Hepatocyte (in vitro differentiated cells): Measurements from ENCODE around the gene KIF2B. TPM values are rescaled to one million over a fixed set of nuclear protein-coding genes. Genes with fewer than 3 reads are reported as not detected.

Experiments
- DNase-seq: peaks from one replicate; pipeline ENCODE4 v3.0.0-alpha.2; 2016; ENCODE audit warnings: low spot score
- H2AFZ ChIP-seq: fragments of 200-600 bp; sonication (generic); 2 replicates; pipeline ENCODE4 v1.6.0; 2016; ENCODE audit warnings: antibody characterized with exemption, mild to moderate bottlenecking
- H3K27ac ChIP-seq: fragments of 200-600 bp; sonication (generic); 2 replicates; pipeline ENCODE4 v1.5.1; 2016; ENCODE audit warnings: mild to moderate bottlenecking
- H3K27me3 ChIP-seq: fragments of 200-600 bp; sonication (generic); 2 replicates; pipeline ENCODE4 v1.6.1; 2016
- H3K36me3 ChIP-seq: fragments of 200-600 bp; sonication (generic); replicated peaks from 2 replicates; pipeline ENCODE4 v1.5.1; 2016; ENCODE audit warnings: low read depth; ENCODE audit not compliant: insufficient read depth
- H3K4me1 ChIP-seq: fragments of 200-600 bp; sonication (generic); 2 replicates; pipeline ENCODE4 v1.5.1; 2016; ENCODE audit warnings: mild to moderate bottlenecking, moderate library complexity; ENCODE audit not compliant: insufficient read depth
- H3K4me2 ChIP-seq: fragments of 200-600 bp; sonication (generic); 2 replicates; pipeline ENCODE4 v1.6.0; 2016
- H3K4me3 ChIP-seq: fragments of 200-600 bp; sonication (generic); 2 replicates; pipeline ENCODE4 v1.5.1; 2016; ENCODE audit warnings: mild to moderate bottlenecking
- H3K79me2 ChIP-seq: fragments of 200-600 bp; sonication (generic); 2 replicates; pipeline ENCODE4 v1.6.0; 2017; ENCODE audit warnings: mild to moderate bottlenecking
- H3K9me2 ChIP-seq: fragments of 200-600 bp; sonication (generic); replicated peaks from 2 replicates; pipeline ENCODE4 v1.6.0; 2017; ENCODE audit warnings: mild to moderate bottlenecking; ENCODE audit not compliant: insufficient read depth
- H3K9me3 ChIP-seq: fragments of 200-600 bp; sonication (generic); 2 replicates; pipeline ENCODE4 v1.5.1; 2016; ENCODE audit warnings: low read depth, mild to moderate bottlenecking
- H4K20me1 ChIP-seq: fragments of 200-600 bp; sonication (generic); 2 replicates; pipeline ENCODE4 v1.6.0; 2016; ENCODE audit warnings: mild to moderate bottlenecking; ENCODE audit not compliant: insufficient read depth, poor library complexity, severe bottlenecking
- EZH2 ChIP-seq: fragments of 200-600 bp; sonication (generic); IDR thresholded peaks from 2 replicates; pipeline ENCODE4 v1.6.1; 2016; ENCODE audit warnings: antibody characterized with exemption, mild to moderate bottlenecking, borderline replicate concordance
- EZH2phosphoT487 ChIP-seq: fragments of 200-600 bp; sonication (generic); IDR thresholded peaks from one replicate; pipeline ENCODE4 v1.6.1; 2018; ENCODE audit warnings: antibody characterized with exemption, mild to moderate bottlenecking, low read depth, moderate library complexity; ENCODE audit not compliant: unreplicated experiment, severe bottlenecking
- WGBS: methylation state at CpG from one replicate; pipeline ENCODE4 v1.1.6; 2016; ENCODE audit warnings: low lambda C conversion rate; ENCODE audit errors: missing lambda C conversion rate; 5-methylcytosine and 5-hydroxymethylcytosine counted together
- polyA plus RNA-seq: library from polyadenylated mRNA; unstranded; fragments of >200 nt; fragmentation: Nextera tagmentation; extraction: Ambion mirVana; gene quantifications from 2 replicates; pipeline ENCODE4 v1.2.1, GENCODE V29; 2016
- total RNA-seq: library from RNA; depleted of rRNA; stranded (reverse); fragments of >200 nt; gene quantifications from 2 replicates; pipeline ENCODE4 v1.2.3, GENCODE V29; 2014
- TF ChIP-seq, protein P1 (sequence below): fragments of 200-600 bp; sonication (generic); IDR thresholded peaks from 2 replicates; pipeline ENCODE4 v1.5.1; 2016; ENCODE audit warnings: antibody characterized with exemption, mild to moderate bottlenecking; ENCODE audit not compliant: poor library complexity

Gene KIF2B, protein sequence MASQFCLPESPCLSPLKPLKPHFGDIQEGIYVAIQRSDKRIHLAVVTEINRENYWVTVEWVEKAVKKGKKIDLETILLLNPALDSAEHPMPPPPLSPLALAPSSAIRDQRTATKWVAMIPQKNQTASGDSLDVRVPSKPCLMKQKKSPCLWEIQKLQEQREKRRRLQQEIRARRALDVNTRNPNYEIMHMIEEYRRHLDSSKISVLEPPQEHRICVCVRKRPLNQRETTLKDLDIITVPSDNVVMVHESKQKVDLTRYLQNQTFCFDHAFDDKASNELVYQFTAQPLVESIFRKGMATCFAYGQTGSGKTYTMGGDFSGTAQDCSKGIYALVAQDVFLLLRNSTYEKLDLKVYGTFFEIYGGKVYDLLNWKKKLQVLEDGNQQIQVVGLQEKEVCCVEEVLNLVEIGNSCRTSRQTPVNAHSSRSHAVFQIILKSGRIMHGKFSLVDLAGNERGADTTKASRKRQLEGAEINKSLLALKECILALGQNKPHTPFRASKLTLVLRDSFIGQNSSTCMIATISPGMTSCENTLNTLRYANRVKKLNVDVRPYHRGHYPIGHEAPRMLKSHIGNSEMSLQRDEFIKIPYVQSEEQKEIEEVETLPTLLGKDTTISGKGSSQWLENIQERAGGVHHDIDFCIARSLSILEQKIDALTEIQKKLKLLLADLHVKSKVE
- total RNA-seq (not detected in 2 replicates), polyA plus RNA-seq (not detected in 2 replicates)

DNA sequence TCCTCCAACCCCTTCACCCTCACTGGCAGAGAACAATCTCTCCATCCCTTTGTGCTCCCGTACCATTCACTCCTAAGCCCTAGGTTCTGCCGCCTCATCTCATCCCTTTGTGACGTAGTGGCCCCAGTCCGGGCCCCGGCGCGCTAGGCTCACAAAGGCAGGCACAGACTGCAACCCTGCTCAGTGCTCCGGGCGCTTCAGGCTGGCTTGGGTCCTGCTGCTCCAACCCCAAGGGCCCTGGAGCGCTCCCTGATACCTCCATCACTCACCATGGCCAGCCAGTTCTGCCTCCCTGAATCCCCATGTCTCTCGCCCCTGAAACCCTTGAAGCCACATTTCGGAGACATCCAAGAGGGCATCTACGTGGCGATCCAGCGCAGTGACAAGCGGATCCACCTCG, at the start of gene KIF2B:
TSS of gene KIF2B (plus strand) at position 164 of the 400 bp plus-strand sequence. CDS start at position 271, 107 bp downstream.
- 91% methylated on average over 17 of the region's 17 CpGs for WGBS
- TF ChIP-seq, protein P1, sequence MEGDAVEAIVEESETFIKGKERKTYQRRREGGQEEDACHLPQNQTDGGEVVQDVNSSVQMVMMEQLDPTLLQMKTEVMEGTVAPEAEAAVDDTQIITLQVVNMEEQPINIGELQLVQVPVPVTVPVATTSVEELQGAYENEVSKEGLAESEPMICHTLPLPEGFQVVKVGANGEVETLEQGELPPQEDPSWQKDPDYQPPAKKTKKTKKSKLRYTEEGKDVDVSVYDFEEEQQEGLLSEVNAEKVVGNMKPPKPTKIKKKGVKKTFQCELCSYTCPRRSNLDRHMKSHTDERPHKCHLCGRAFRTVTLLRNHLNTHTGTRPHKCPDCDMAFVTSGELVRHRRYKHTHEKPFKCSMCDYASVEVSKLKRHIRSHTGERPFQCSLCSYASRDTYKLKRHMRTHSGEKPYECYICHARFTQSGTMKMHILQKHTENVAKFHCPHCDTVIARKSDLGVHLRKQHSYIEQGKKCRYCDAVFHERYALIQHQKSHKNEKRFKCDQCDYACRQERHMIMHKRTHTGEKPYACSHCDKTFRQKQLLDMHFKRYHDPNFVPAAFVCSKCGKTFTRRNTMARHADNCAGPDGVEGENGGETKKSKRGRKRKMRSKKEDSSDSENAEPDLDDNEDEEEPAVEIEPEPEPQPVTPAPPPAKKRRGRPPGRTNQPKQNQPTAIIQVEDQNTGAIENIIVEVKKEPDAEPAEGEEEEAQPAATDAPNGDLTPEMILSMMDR = no peak
- TF ChIP-seq EZH2 (no peak), EZH2phosphoT487 (no peak)
- Histone ChIP-seq H3K4me3 (no peak within 1 kb of the TSS), H3K27ac (no peak within 1 kb of the TSS), H3K4me1 (no peaks in the 10 kb centered on the region), H3K9me2 (no peaks in the 10 kb centered on the region), H3K27me3 (no peaks in the 10 kb centered on the region), H4K20me1 (no peaks in the 10 kb centered on the region), H3K36me3 (no peaks in the 10 kb centered on the region), H3K4me2 (no peak within 1 kb of the TSS), H2AFZ (no peak within 1 kb of the TSS), H3K9me3 (no peaks in the 10 kb centered on the region), H3K79me2 (no peaks in the 10 kb centered on the region)
- DNase-seq = no peak

DNA sequence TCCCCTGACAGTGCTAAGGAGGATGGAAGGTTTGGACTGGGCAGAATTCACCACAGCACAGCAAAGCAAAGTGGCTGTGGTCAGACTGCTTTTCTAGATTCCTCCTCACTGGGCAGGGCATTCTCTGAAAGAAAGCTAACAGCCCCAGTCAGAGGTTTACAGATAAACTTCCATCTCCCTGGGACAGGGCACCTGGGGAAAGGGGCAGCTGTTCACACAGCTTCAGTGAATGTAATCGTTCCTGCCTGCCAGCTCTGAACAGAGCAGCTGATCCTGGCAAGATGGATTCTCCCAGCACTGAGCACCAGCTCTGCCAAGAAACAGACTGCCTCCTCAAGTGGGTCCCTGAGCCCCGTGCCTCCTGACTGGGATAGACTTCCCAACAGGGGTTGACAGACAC, 42.4 kb upstream of the KIF2B start:
- H2AFZ ChIP-seq = no peak overlapping the region
- no peak for DNase-seq
- H3K79me2 ChIP-seq = no peaks in the 10 kb centered on the region
- H3K4me2 ChIP-seq = no peak overlapping the region
- H3K4me1 ChIP-seq = no peaks in the 10 kb centered on the region
- H3K9me3 ChIP-seq = no peaks in the 10 kb centered on the region
- no peaks in the 10 kb centered on the region for H3K9me2 ChIP-seq
- H3K4me3 ChIP-seq = no peak overlapping the region
- TF ChIP-seq, protein P1 = no peak
- no peak for TF ChIP-seq EZH2phosphoT487
- no peak for TF ChIP-seq EZH2
- H3K36me3 ChIP-seq = no peaks in the 10 kb centered on the region
- no peaks in the 10 kb centered on the region for H3K27me3 ChIP-seq
- 93% methylated on average over 2 of the region's 2 CpGs for WGBS
- no peak overlapping the region for H3K27ac ChIP-seq
- no peaks in the 10 kb centered on the region for H4K20me1 ChIP-seq

DNA sequence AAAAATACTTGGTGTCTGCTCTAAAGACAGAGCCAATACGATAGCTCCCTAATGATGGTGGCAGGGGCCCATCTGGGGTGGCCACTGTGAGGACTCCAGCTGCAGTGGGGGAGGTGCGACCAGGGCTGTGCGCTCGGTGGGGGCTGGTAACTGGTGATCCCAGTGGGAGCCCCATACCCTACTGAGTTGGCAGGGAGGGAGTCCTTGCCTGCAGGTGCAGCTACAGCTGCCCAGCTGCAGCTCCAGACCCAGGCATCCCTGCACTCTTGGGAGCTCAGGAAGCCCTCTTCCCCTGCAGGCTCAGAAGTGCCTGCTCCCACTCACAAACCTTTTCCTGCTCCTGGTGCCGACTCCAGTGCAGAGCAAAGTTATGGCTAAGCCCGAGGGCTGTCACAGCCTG, 31.2 kb upstream of the KIF2B start:
- DNase-seq = no peak
- no peak overlapping the region for H3K27ac ChIP-seq
- H3K4me2 ChIP-seq = no peak overlapping the region
- no peaks in the 10 kb centered on the region for H3K27me3 ChIP-seq
- H3K4me3 ChIP-seq = no peak overlapping the region
- H3K4me1 ChIP-seq = no peaks in the 10 kb centered on the region
- H3K36me3 ChIP-seq = no peaks in the 10 kb centered on the region
- TF ChIP-seq EZH2phosphoT487 = no peak
- TF ChIP-seq EZH2 = no peak
- TF ChIP-seq, protein P1 = no peak
- H3K79me2 ChIP-seq = no peaks in the 10 kb centered on the region
- H3K9me3 ChIP-seq = no peaks in the 10 kb centered on the region
- H4K20me1 ChIP-seq = no peaks in the 10 kb centered on the region
- no peak overlapping the region for H2AFZ ChIP-seq
- 81% methylated on average over 6 of the region's 6 CpGs for WGBS
- H3K9me2 ChIP-seq = no peaks in the 10 kb centered on the region
